WTC11 (cell line): ENCODE measurements around the gene MOB3A. TPM values are rescaled to one million over a fixed set of nuclear protein-coding genes. Genes with fewer than 3 reads are reported as not detected.

Experiments used
- ATAC-seq: fragments of 200-7000 bp; cut with Tn5 transposase; 2 replicates; pipeline ENCODE4 v1.10.0; 2021; ENCODE audit warnings: mild to moderate bottlenecking, moderate library complexity
- CTCF ChIA-PET: fragments of 300-600 bp; sonication (Branson Sonifier 250); formaldehyde crosslinking; loops from one replicate; lab custom pipeline; 2021; ENCODE audit warnings: antibody characterized with exemption; lab: Charles Lee
- POLR2A ChIA-PET: fragments of 350-600 bp; sonication (Branson Sonifier 250); formaldehyde crosslinking; loops from one replicate; lab custom pipeline; 2021; ENCODE audit warnings: antibody characterized with exemption; lab: Charles Lee
- DNase-seq: peaks from one replicate; pipeline ENCODE4 v3.0.0; 2021; ENCODE audit warnings: low spot score
- H3K27ac Mint-ChIP-seq: 2 replicates; pipeline ENCODE4 v1.8.0; 2021; ENCODE audit warnings: mixed read lengths
- H3K27me3 Mint-ChIP-seq: 2 replicates; pipeline ENCODE4 v1.8.0; 2021; ENCODE audit warnings: low read depth, mild to moderate bottlenecking, moderate library complexity, mixed read lengths
- H3K36me3 Mint-ChIP-seq: 2 replicates; pipeline ENCODE4 v1.8.0; 2021; ENCODE audit warnings: mixed read lengths
- H3K4me1 Mint-ChIP-seq: 2 replicates; pipeline ENCODE4 v1.8.0; 2022; ENCODE audit warnings: mixed read lengths
- H3K4me3 Mint-ChIP-seq: 2 replicates; pipeline ENCODE4 v1.8.0; 2021; ENCODE audit warnings: mild to moderate bottlenecking, moderate library complexity, mixed read lengths
- H3K9me3 Mint-ChIP-seq: 2 replicates; pipeline ENCODE4 v1.8.0; 2021; ENCODE audit warnings: mixed read lengths
- CREM ChIP-seq: sonication (generic); formaldehyde crosslinking; IDR thresholded peaks from 2 replicates; pipeline ENCODE4 v1.8.1; 2022; ENCODE audit warnings: mild to moderate bottlenecking, missing genetic modification reagents, moderate library complexity
- CTCF ChIP-seq: fragments of 200-600 bp; IDR thresholded peaks from 2 replicates; pipeline ENCODE4 v1.8.0; 2022; ENCODE audit warnings: antibody characterized with exemption
- FOXK1 ChIP-seq: sonication (generic); formaldehyde crosslinking; IDR thresholded peaks from 2 replicates; pipeline ENCODE4 v1.8.0; 2022; ENCODE audit warnings: mild to moderate bottlenecking, moderate library complexity, missing genetic modification reagents
- HMGXB4 ChIP-seq: sonication (generic); formaldehyde crosslinking; IDR thresholded peaks from 2 replicates; pipeline ENCODE4 v1.8.1; 2023; ENCODE audit warnings: mild to moderate bottlenecking, moderate library complexity, missing genetic modification reagents
- SOX15 ChIP-seq: fragments of 250-450 bp; sonication (Bioruptor Pico); IDR thresholded peaks from 2 replicates; pipeline ENCODE4 v1.9.0; 2021; ENCODE audit warnings: mild to moderate bottlenecking
- TEAD4 ChIP-seq: sonication (generic); formaldehyde crosslinking; IDR thresholded peaks from 2 replicates; pipeline ENCODE4 v1.8.0; 2022; ENCODE audit warnings: mild to moderate bottlenecking, missing genetic modification reagents
- ZNF219 ChIP-seq: sonication (generic); formaldehyde crosslinking; IDR thresholded peaks from 2 replicates; pipeline ENCODE4 v1.8.0; 2023; ENCODE audit warnings: missing genetic modification reagents, mild to moderate bottlenecking, borderline replicate concordance
- ZNF263 ChIP-seq: sonication (generic); formaldehyde crosslinking; IDR thresholded peaks from 2 replicates; pipeline ENCODE4 v1.8.1; 2022; ENCODE audit warnings: low read depth, mild to moderate bottlenecking, moderate library complexity, missing genetic modification reagents
- ZNF423 ChIP-seq: fragments of 250-450 bp; sonication (Bioruptor Pico); IDR thresholded peaks from 2 replicates; pipeline ENCODE4 v2.1.2; 2022; ENCODE audit warnings: mild to moderate bottlenecking, moderate library complexity
- ZNF425 ChIP-seq: fragments of 250-450 bp; sonication (Bioruptor Pico); conservative IDR thresholded peaks from 2 replicates; pipeline ENCODE4 v1.9.0; 2021; ENCODE audit warnings: mild to moderate bottlenecking
- total RNA-seq: library from RNA; stranded (reverse); gene quantifications from 3 replicates; pipeline ENCODE4 v1.2.3, GENCODE V29; 2021
- TF ChIP-seq, protein P1 (sequence below): sonication (generic); formaldehyde crosslinking; IDR thresholded peaks from 2 replicates; pipeline ENCODE4 v1.8.0; 2023; ENCODE audit warnings: missing genetic modification reagents, mild to moderate bottlenecking, borderline replicate concordance
- TF ChIP-seq, protein P2 (sequence below): sonication (generic); formaldehyde crosslinking; IDR thresholded peaks from 2 replicates; pipeline ENCODE4 v1.8.1; 2022; ENCODE audit warnings: low read depth, missing genetic modification reagents, borderline replicate concordance
- TF ChIP-seq, protein P3 (sequence below): sonication (generic); formaldehyde crosslinking; IDR thresholded peaks from 2 replicates; pipeline ENCODE4 v1.8.0; 2023; ENCODE audit warnings: missing genetic modification reagents

The MOB3A gene
- total RNA-seq, 1 experiment from 2014 or later: 8.1 TPM

DNA sequence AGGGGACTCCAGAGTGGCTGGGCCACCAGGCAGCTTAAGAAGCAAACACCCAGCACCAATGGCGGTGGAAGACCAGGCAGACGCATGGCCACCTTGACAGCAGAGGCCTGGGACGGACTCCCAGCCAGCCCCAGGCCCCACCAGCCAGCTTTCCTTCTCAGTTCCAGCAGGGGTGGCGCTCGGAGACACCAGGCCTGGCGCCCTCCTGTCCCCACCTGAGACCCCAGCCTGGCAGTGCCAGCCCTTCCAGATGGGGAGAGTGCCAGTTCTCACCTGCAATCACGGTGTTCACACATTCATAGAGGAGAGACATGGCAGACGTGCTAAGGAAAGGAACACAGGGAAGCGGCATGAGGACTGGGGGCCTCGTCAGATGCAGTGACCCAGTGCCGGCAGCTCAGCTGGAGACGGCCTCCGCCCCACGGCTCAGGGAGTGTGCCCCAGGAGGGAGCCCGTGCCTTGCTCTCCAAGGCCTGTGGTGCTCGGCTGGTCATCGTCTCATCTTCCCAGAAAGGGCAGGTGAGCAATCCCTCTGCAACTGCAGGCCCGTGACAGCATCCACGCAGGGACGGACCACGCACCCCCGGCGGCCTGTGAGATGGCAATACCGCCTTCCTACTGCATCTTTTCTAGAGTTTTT lies 30.9 kb upstream of the MOB3A start (continued):
- TF ChIP-seq, protein P1, sequence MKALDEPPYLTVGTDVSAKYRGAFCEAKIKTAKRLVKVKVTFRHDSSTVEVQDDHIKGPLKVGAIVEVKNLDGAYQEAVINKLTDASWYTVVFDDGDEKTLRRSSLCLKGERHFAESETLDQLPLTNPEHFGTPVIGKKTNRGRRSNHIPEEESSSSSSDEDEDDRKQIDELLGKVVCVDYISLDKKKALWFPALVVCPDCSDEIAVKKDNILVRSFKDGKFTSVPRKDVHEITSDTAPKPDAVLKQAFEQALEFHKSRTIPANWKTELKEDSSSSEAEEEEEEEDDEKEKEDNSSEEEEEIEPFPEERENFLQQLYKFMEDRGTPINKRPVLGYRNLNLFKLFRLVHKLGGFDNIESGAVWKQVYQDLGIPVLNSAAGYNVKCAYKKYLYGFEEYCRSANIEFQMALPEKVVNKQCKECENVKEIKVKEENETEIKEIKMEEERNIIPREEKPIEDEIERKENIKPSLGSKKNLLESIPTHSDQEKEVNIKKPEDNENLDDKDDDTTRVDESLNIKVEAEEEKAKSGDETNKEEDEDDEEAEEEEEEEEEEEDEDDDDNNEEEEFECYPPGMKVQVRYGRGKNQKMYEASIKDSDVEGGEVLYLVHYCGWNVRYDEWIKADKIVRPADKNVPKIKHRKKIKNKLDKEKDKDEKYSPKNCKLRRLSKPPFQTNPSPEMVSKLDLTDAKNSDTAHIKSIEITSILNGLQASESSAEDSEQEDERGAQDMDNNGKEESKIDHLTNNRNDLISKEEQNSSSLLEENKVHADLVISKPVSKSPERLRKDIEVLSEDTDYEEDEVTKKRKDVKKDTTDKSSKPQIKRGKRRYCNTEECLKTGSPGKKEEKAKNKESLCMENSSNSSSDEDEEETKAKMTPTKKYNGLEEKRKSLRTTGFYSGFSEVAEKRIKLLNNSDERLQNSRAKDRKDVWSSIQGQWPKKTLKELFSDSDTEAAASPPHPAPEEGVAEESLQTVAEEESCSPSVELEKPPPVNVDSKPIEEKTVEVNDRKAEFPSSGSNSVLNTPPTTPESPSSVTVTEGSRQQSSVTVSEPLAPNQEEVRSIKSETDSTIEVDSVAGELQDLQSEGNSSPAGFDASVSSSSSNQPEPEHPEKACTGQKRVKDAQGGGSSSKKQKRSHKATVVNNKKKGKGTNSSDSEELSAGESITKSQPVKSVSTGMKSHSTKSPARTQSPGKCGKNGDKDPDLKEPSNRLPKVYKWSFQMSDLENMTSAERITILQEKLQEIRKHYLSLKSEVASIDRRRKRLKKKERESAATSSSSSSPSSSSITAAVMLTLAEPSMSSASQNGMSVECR (CRISPR knock-in tag): no peak
- TF ChIP-seq ZNF425 (CRISPR knock-in tag) (no peak), CREM (CRISPR knock-in tag) (no peak), SOX15 (no peak), HMGXB4 (CRISPR knock-in tag) (no peak), TEAD4 (no peak)
- TF ChIP-seq, protein P2, sequence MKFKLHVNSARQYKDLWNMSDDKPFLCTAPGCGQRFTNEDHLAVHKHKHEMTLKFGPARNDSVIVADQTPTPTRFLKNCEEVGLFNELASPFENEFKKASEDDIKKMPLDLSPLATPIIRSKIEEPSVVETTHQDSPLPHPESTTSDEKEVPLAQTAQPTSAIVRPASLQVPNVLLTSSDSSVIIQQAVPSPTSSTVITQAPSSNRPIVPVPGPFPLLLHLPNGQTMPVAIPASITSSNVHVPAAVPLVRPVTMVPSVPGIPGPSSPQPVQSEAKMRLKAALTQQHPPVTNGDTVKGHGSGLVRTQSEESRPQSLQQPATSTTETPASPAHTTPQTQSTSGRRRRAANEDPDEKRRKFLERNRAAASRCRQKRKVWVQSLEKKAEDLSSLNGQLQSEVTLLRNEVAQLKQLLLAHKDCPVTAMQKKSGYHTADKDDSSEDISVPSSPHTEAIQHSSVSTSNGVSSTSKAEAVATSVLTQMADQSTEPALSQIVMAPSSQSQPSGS (CRISPR knock-in tag): no peak
- TF ChIP-seq, protein P3, sequence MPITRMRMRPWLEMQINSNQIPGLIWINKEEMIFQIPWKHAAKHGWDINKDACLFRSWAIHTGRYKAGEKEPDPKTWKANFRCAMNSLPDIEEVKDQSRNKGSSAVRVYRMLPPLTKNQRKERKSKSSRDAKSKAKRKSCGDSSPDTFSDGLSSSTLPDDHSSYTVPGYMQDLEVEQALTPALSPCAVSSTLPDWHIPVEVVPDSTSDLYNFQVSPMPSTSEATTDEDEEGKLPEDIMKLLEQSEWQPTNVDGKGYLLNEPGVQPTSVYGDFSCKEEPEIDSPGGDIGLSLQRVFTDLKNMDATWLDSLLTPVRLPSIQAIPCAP (CRISPR knock-in tag): no peak

GRCh38 chr19:2123682-2124387 lies 27.7 kb upstream of the MOB3A start:
- DNase-seq (peak; percentile 69), ATAC-seq (peak; percentile 69)
- POLR2A ChIA-PET: no interaction called here
- CTCF ChIA-PET: interaction anchor here (1.0 to 1.1 kb wide), 3 partner anchors 8 to 75 kb away, joined by 3 to 7 read pairs (median 4); no protein-coding TSS in a partner anchor
- Mint-ChIP-seq H3K27ac (no peak overlapping the region), H3K4me1 (no peaks in the 10 kb centered on the region), H3K4me3 (no peak overlapping the region), H3K36me3 (peaks cover 45% of the 10 kb centered on the region), H3K27me3 (no peaks in the 10 kb centered on the region), H3K9me3 (no peaks in the 10 kb centered on the region)
- TF ChIP-seq ZNF425 (CRISPR knock-in tag): no peak
- no peak for TF ChIP-seq CTCF
- peak; percentile 88; the same call in 1 of the 2 replicates for TF ChIP-seq ZNF219 (CRISPR knock-in tag)
- TF ChIP-seq ZNF263 (CRISPR knock-in tag): peak; percentile 74; the same call in 1 of the 2 replicates
- peak; percentile 56; the same call in 1 of the 2 replicates for TF ChIP-seq FOXK1 (CRISPR knock-in tag)
- no peak for TF ChIP-seq ZNF423 (CRISPR knock-in tag)
- TF ChIP-seq, protein P2 (CRISPR knock-in tag): no peak
